T follicular helper cell (primary cell): ENCODE measurements around the gene MRPS7.

Source experiments
- DNase-seq: peaks from one replicate; pipeline ENCODE4 v3.0.0-alpha.2; 2020; ENCODE audit warnings: low read depth

The MRPS7 gene

GRCh38 chr17:75308732-75309629 lies 47.3 kb downstream of the MRPS7 start:
- DNase-seq = no peak

- DNase-seq = no peak
Measured at GRCh38 chr17:75313941-75314551, 52.4 kb downstream of the MRPS7 start.

- DNase-seq = no peak
Measured at GRCh38 chr17:75315541-75316243, 54.0 kb downstream of the MRPS7 start.
